Neural cell (in vitro differentiated cells): ENCODE data around the gene HBQ1.

Source experiments
- CTCF ChIP-seq: fragments of 450-650 bp; IDR thresholded peaks from 2 replicates; pipeline ENCODE4 v1.5.1; 2014; ENCODE audit warnings: antibody characterized with exemption, mild to moderate bottlenecking, moderate library complexity; ENCODE audit not compliant: poor library complexity, severe bottlenecking
- EP300 ChIP-seq: fragments of 450-650 bp; conservative IDR thresholded peaks from 2 replicates; pipeline ENCODE4 v1.6.1; 2014; ENCODE audit warnings: antibody characterized with exemption, mild to moderate bottlenecking, moderate library complexity; ENCODE audit not compliant: poor library complexity, severe bottlenecking
- POLR2AphosphoS5 ChIP-seq: IDR thresholded peaks from 2 replicates; pipeline ENCODE4 v1.6.1; 2012
- TF ChIP-seq, protein P1 (sequence below): IDR thresholded peaks from 2 replicates; pipeline ENCODE4 v1.6.1; 2012; ENCODE audit warnings: borderline replicate concordance

GRCh38 chr16:188674-189073 is 8.4 kb downstream of the HBQ1 start:
- no peak for TF ChIP-seq CTCF
- no peak for TF ChIP-seq EP300
- TF ChIP-seq, protein P1, sequence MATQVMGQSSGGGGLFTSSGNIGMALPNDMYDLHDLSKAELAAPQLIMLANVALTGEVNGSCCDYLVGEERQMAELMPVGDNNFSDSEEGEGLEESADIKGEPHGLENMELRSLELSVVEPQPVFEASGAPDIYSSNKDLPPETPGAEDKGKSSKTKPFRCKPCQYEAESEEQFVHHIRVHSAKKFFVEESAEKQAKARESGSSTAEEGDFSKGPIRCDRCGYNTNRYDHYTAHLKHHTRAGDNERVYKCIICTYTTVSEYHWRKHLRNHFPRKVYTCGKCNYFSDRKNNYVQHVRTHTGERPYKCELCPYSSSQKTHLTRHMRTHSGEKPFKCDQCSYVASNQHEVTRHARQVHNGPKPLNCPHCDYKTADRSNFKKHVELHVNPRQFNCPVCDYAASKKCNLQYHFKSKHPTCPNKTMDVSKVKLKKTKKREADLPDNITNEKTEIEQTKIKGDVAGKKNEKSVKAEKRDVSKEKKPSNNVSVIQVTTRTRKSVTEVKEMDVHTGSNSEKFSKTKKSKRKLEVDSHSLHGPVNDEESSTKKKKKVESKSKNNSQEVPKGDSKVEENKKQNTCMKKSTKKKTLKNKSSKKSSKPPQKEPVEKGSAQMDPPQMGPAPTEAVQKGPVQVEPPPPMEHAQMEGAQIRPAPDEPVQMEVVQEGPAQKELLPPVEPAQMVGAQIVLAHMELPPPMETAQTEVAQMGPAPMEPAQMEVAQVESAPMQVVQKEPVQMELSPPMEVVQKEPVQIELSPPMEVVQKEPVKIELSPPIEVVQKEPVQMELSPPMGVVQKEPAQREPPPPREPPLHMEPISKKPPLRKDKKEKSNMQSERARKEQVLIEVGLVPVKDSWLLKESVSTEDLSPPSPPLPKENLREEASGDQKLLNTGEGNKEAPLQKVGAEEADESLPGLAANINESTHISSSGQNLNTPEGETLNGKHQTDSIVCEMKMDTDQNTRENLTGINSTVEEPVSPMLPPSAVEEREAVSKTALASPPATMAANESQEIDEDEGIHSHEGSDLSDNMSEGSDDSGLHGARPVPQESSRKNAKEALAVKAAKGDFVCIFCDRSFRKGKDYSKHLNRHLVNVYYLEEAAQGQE = no peak
- no peak for TF ChIP-seq POLR2AphosphoS5
